C4-2B (cell line): ENCODE measurements around the gene FGF12.

Experiments used
- CTCF ChIP-seq: fragments of 450-650 bp; conservative IDR thresholded peaks from 2 replicates; pipeline ENCODE4 v1.5.1; 2017; ENCODE audit warnings: mild to moderate bottlenecking
- ZFX ChIP-seq: fragments of 450-650 bp; IDR thresholded peaks from 2 replicates; pipeline ENCODE4 v1.6.1; 2017

GRCh38 chr3:192169332-192169915 lies 557.9 kb downstream of the FGF12 start:
- TF ChIP-seq CTCF = no peak
- no peak for TF ChIP-seq ZFX
